Adrenal gland (tissue), 5 donors: ENCODE data around the gene HIC1.

Experiments used
- POLR2A ChIP-seq, 2 donors: fragments of 450-650 bp; IDR thresholded peaks; one replicate each; pipeline ENCODE4 v1.6.1; 2017; ENCODE audit warnings: antibody characterized with exemption in 2 of 2, mild to moderate bottlenecking in 2 of 2, moderate library complexity in 1 of 2
- TF ChIP-seq, protein P1 (sequence below), 6 experiments: fragments of 450-650 bp in 4 of 6; fragments of 200-600 bp in 2 of 6; sonication (generic) in 1 of 6; IDR thresholded peaks; 1 replicate in 5 of 6; 2 replicates in 1 of 6; pipeline versions ENCODE4 v1.5.1 to v1.8.0; 2016 to 2021; ENCODE audit warnings: antibody characterized with exemption in 6 of 6, mild to moderate bottlenecking in 2 of 6, moderate library complexity in 1 of 6
- donor health status: DM: no; HTN: no; CAD: no.

GRCh38 chr17:2018716-2019510, 36.0 kb upstream of the HIC1 start:
- TF ChIP-seq, protein P1, sequence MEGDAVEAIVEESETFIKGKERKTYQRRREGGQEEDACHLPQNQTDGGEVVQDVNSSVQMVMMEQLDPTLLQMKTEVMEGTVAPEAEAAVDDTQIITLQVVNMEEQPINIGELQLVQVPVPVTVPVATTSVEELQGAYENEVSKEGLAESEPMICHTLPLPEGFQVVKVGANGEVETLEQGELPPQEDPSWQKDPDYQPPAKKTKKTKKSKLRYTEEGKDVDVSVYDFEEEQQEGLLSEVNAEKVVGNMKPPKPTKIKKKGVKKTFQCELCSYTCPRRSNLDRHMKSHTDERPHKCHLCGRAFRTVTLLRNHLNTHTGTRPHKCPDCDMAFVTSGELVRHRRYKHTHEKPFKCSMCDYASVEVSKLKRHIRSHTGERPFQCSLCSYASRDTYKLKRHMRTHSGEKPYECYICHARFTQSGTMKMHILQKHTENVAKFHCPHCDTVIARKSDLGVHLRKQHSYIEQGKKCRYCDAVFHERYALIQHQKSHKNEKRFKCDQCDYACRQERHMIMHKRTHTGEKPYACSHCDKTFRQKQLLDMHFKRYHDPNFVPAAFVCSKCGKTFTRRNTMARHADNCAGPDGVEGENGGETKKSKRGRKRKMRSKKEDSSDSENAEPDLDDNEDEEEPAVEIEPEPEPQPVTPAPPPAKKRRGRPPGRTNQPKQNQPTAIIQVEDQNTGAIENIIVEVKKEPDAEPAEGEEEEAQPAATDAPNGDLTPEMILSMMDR (IDR thresholded peaks at IDR 0.05): no peak
- no peak for TF ChIP-seq POLR2A (IDR thresholded peaks at IDR 0.05)
